NCI-H1092 treated with DMSO at 0.1 percent for 48 hours (cell line): ENCODE measurements around the gene PVALEF.
A peak's percentile ranks its signal among the peaks of the same experiment; 100 is the strongest.

Experiments used
- DNase-seq: peaks from one replicate; lab custom pipeline; 2025; lab: John Stamatoyannopoulos, UW

Gene PVALEF

DNA sequence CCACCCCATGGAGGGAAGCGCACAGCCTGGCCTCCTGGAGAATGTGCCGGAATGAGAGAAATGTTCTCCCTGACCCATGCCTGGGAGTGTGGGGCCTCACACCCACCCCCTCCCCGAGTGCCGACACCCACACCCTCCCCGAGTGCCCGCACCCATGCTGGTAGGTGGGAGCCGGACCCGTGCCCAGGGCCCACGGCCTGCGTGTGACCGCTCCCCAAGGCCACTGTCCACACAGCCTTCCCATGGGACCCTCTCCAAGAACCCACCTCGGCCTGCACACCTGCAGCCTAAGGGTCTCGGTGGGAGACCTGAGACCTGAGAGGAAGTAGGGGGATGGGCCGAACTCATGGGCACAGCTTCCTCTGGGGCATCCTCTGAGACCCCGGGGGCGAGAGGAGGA lies 3.3 kb upstream of the PVALEF start:
- DNase-seq = no peak

DNA sequence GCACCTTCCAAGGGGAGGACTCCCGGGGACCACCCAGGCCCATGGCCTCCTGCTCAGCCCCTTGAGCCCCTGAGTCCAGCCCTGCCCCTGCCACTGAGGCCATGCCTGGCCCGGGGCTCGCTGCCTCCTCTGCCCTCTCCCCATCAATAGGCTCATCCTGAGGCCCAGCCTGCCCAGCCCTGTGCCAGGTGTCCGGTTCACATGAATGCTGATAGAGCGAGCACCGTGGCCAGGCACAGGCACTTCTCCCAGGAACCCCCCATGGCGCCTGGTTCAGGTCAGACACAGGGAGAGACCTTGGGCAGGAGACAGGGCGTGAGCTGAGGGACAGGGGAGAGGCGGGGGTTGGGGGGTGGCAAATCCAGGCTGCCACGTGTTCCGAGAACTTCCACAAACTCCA lies 2.8 kb upstream of the PVALEF start:
- DNase-seq = no peak

DNA sequence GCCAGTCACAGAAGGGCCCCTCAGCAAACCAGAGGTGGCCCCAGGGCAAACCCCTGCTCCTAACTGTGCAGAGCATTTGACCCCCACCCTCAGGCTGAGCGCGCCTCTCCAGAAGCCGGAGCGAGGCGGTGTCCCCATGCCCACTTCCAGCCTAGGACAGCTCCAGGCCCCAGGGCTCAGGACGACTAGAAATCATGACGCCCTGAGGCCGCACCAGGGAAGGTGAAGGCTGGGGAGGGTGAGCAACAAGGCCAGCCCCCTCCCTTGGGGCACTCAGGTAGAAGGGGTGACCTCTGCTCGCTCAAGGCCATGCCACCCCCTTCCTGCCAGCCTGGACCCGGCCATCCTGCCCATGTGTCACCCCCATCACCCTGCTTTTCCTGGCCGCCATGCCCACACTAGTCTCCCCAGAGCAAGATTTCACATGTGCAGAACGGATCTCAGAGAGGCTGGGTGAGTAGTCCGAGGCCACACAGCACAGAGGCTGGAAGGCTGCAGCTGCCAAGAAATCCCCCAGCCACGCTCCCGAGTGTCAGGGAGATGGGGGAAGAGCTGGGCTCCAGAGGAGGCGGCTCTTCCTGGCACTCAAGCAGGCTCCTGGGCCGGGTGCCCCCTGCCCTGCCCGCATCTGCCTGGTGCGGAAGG lies 2.1 kb upstream of the PVALEF start:
- no peak for DNase-seq

DNA sequence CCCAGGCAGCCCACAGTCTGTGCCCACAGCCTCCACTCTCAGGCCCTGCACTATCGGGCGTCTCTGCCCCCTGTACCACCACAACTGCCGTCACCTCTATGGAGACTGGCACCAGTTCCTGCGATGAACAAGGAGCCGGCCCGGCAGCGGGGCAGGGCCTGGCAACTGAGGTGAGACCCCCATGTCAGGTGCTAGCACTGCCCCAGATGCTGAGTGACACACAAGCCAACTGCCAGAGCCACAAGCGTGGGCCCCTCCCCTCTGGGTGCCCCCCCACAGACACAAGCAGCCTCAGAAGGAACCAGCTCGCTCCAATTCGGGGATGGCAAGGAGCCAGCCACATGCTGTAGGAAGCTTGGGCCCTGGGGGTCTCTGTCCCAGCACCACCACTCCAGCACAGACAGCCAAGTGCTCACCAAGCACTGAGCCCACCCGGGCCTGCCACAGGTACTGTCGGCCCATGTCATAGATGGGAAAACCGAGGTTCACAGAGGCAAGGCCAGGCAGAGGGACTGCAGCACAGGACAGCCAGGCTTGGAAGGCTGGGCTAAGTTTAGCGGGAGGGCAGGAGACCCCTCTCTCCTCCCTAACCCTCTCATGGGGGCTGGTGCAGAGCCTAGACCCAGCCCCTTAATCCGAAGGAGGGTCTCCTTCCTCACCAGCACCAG lies 1.5 kb upstream of the PVALEF start:
- DNase-seq = no peak

DNA sequence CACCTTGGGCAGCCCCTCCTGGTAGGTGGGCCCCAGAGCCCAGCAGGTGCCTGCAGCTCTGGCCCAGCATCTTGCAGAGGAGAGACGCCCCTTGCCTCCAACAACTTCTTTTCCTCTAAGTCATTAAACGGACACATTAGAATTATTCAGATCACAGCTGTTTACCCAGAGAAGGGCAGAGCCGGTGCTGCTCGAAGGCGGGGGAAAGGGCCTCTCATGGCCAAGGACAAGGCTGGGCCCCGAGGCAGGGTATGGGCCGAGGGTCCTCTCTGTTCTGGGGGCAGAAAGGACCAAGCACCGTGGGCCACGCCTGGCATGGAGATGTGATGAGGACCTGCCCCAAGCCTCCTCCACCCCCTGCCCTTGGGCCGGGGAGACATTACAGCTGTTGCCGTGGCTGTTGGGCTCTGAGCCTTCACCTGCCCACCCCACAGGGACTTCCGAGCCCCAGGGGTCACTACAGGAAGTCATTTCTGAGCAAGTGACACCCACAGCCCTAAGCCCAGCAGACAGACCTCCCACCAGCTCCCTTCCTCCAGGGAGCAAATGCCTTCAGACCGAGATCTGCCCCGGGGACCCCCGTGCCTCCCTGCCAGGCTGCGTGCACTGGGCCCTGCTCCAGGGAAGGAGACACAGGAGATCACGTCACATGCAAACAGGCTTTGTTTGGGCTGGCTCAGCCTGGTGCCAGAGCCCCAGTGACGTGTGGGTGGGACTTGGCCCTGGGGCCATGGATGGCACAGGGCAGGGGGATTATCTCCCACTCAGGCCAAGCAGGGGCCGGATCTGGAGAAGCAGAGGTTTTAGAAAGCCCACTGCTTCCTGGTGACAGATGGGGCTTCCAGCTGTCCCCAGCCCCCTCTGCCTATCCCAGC lies 699 bp upstream of the PVALEF start:
- peak; percentile 50 for DNase-seq

DNA sequence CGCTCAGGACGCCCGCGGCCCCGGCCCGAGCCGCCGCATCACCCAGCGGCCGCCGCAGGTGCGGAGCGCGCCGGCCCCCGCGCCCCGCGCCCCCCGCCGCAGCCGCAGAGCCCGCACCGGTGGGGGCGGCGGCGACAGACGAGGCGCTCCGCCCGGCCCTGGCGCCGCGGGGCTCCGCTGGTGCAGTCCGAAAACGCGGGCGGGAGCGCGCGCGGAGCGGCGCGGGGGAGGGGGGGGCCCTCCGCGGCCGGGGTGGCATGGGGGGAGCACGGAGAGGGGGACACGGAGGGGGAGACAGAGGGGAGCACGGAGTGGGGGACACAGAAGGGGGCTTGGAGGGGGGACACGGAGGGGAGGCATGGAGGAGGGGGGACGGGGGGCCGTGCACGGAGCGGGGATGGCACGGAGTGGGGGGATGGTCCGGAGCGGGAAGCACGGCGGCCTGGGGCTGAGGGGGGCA lies 756 bp downstream of the PVALEF start, which contains the start of gene AATK:
AATK (minus strand) TSS at position 189 of the 460 bp plus-strand sequence. CDS start 229 bp downstream, outside the sequence.
- no peak for DNase-seq

DNA sequence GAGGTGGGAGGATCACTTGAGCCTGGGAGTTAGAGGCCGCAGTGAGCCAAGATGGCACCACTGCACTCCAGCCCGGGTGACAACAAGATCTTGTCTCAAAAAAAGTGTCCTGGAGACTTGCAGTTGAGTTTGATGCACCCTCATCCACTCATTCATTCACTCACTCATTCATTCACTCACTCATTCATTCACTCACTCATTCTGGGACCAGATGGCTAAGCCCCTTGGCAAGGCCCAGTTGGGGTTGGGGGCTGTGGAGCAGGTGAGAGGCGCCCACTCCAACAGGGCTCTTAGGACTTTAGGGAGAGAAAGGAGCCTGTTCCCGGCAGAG lies 1.9 kb downstream of the PVALEF start:
- no peak for DNase-seq

DNA sequence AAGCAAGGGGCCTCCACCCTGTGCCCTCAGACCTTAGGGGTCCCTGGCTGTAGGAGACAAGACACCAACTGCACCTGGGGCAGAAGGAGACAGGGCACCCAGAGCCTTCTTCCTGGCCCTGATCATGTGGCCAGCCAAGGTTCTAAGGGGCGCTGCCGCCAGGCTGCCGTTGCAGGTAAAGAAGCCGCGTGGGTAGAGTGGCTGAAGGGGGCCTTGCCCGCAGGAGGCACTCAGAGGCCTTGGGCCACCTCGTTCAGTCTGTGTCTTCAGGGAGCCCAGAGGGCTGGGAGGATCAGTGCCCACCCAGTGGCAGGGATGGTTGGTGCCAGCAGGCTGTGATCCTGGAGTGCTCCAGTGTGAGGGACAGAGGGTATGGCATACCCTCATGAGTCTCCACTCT lies 2.3 kb downstream of the PVALEF start:
- DNase-seq = no peak

DNA sequence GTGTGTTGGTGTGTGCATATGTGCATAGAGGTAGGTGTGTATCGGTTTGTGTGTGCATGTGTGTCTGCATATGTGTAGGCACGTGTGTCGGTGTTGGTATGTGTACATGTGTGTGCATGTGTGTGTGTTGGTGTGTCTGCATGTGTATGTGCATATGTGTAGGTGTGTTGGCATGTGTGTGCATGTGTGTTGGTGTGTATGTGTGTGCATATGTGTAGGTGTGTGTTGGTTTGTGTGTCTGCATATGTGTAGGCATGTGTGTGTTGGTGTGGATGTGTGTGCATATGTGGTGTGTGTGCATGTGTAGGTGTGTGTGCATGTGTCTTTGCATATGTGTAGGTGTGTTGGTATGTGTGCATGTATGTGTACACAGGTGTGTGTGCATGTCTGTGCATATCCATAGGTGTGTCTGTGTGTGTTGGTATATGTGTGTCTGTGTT lies 4.6 kb downstream of the PVALEF start:
- DNase-seq = no peak

DNA sequence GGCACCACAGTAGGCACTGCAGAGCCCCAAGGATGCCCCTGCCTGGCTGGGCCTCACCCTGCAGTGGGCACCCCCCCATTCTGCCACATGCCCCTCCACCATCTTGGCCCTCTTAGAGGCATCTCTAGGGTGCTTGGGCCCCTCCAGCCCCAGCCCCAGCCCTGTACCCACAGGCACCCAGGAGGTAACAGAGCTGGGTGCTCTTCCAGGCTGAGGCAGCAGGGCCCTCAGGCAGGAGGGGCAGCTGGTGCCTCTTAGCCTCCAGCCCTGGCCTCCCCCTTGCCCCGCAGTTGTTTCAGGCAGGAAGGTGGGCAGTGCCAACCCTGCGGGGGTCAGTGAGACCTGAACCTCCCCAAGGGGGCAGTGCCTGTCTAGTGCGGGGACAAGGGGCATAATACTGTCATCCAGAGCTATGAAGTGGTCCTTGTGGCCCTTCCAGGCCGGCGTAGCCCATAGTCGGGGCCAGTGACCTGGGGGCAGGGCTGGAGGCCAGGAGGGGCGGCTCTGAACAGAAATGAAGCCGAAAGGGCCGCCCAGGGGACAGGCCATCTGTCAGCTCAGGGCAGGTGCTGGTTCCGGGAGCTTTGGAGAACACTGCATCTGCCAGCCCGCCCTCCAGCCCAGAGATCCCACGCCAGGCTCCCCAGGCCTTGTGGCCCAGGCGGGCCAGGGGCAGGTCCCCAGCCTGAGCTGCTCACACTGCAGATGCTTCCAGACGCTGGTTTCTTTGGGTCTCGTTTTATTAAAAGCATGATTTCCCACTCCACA lies 5.6 kb downstream of the PVALEF start:
- no peak for DNase-seq

DNA sequence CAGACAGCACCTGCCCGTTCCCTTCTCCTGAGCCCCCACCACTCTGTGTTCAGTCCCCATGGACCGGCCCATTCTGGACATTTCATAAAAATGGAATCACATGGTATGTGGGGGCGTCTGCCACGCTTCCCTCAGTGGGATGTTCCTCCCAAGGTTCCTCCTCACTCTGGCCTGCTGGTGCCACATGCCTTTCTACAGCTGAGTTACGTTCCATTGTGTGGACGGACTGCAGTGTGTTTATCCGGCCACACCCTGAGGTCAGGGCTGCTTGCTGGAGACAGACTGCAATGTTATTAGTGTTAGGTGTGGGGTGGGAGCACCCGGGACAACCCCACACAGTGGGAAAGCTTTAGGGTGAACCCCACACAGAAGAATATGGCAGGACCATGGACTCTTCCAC lies 6.6 kb downstream of the PVALEF start:
- DNase-seq = no peak

DNA sequence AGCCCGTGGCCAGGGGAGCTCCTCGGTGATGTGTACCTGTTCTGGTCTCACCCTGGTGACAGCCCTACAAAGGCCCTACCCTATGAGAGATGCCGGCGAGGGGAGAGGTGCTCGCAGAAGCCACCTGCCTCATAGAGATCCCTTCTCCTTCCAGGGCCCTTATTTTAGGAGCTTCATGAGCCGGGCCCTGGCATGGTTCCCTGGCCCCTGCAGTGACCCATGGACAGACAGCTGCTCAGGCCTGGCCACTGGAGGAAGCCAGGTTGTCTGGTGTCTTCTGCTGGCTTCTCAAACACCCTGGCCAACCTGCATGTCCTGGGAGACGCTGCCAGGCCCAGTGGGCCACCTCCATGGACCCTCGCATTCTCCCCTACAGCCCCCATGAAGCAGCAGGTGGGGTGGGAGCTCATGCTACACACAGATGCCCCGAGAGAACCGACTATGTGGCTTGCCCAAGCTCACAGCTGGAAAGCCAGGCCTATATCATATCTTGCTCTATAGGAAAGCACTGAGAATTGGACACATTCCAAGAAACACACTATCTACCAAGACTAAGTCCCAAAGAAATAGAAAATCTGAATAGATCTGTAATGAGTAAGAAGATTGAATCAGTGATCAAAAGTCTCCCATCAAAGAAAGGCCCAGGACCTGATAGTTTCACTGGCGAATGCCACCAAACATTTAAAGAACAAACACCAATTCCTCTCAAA lies 7.9 kb downstream of the PVALEF start:
- no peak for DNase-seq

DNA sequence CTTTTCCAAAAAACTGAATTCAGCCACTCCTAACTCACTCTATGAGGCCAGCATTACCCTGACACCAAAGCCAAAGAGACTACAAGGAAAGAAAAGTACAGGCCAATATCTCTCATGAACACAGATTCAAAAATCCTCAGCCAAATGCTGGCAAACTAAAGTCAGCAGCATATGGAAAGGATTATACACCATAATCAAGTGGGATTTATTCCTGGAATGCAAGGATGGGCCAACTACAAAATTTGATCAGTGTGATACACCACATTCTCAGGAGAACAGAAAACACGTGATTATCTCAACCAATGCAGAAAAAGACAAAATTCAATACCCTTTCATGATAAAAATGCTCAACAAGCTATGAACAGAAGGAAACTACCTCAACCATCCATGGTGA lies 8.5 kb downstream of the PVALEF start:
- DNase-seq = no peak

DNA sequence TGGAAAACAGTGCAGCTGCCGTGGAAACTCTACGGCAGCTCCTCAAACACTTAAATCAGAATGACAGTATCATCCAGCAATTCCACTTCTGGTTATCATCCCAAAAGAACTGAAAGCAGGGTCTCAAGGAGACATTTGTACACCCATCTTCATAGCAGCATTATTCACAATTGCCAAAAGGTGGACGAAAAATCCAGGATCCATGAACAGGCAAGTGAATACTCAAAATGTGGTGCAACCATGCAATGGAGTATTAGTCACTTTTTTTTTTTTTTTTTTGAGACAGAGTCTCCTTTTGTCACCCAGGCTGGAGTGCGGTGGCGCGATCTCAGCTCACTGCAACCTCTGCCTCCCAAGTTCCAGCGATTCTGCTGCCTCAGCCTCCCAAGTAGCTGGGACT lies 11.4 kb downstream of the PVALEF start:
- no peak for DNase-seq

DNA sequence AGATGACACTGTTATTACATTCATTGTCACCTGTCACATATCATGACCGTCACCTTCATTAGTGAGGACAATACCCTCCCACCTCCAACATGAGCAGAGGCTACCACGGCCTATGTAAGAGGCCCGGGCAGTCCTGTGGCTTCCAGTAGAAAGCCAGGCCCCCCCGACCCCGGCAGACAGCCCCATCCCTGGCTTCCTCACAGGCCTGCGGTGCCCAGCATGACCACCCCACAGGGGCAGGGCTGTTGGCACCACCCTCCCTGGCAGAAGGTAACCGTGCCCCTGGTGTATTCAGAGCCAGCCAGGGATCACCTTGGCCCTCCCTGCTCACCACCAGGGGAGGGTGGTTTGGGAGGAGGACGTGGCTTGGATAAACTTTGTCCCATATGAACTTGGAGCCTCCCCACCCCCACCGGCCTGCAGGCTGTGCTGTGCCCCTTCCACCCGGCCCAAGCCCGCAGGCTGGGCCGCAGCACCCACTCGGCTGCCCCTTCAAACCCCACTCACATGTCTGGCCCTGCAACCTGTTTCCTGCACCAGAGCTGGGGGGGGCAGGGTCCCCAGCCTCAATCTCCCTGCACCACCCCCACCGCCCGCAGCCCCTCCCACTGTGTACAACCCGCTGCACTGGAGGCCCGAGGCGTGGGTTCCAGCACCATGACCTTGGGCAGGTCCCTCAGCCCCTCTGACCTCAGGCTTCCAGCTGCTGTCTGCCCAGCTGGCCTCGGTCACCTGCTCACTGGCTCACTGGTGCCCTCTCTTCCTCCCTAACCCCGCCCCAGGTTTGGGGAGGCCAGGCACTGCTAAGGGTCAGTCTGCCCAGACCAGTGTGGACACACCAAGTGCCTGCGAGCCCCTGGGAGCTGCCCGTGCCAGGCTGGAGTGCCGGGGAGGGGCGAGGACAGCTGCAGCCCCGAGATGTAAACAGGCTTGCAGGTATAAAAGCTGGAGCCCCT lies 13.1 kb downstream of the PVALEF start:
- no peak for DNase-seq

DNA sequence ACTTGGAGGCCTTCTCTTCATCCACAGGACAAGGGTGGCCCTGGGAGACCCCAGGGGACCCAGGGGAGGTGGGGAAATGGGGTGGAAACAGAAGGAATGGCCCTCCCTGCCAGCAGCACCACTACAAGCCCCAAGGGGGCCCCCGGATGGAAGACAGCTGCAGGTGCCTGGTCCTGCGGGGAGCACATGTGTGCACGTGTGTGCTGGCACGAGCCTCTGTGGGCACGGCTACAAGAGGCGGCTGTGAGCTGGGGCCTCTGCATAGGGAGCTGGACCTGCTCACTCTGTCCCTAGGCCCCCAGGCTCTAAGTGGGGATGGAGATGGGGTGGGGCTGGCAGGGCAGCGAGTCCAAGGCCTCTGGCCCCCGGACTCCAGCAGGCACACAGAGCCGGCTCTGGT lies 13.9 kb downstream of the PVALEF start:
- no peak for DNase-seq

DNA sequence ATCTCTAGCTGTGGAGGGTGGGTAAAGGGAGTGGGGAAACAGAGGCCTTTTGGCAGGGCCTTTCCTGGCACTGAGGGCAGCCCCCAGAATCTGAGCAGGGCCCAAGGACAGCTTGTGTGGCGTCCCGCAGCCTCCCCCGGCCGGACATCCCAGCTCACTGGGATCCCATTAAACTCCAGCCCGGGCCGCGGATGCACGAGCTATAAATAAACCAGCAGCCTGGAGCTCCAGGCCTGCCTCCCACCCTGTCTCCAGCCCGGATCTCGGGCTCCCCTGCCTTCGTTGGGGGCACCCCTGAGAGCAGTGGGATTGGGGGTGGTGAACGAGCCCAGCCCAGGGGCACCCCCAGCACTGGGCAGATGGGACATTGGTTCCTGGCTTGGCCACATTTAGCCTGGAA lies 14.6 kb downstream of the PVALEF start:
- no peak for DNase-seq

DNA sequence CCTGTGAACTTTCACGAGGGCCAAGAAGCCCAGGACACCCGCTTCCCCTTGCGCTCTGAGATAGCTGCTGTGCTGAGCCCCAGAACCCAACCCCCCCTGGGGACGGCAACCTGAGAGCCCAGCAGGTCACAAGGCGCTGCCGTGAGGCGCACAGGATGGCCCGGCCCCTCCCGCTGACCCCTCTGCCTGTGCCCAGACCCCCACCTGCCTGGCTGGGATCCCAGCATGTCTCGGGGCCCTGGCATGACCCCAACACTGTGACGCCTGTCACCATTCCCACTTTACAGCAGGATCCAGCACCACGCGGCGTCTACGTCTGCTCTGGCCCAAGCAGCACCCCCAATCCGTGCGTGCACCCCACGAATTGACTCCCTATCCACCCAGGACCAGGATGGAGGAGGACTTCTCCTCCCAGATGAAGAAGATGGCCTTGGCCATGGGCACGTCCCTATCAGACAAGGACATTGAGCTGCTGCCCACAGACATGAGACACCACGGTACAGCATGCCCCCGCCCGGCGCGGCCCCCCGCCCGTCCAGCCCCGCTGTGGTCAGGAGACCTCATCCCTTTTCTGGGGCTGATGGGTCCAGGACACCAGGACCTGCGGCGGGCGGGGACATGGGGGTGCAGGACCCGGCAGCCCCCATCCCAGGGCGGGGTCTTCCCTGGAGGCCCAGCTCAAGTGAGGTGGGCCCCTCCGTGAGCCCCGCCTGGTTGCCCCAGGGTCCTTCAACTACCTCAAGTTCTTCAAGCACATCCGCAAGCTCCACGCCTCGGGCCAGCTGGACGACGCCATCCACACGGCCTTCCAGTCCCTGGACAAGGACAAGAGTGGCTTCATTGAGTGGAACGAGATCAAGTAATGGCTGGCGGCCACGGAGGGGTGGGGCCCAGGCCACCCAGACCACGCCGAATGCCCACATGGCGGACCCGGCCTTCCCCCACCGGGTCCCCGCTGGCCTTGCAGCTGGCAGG lies 15.8 kb downstream of the PVALEF start:
- DNase-seq = no peak

DNA sequence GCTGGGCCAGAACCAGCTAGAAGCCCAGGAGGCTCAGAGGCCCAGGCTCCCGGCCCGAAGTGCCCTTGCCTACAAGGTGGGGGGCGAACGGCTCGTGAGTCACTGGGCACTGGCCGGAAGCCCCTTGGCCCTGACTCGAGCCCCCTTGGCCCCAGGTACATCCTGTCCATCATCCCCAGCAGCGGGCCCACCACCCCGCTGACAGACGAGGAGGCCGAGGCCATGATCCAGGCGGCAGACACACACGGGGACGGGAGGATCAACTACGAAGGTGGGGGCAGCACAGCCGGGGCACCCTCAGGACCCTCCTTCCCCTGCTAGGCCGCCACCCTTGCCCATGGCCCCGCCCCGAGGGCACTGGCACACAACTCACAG lies 16.5 kb downstream of the PVALEF start:
- DNase-seq = no peak
